ENCODE measurements around the gene AFF3.

- TF ChIP-seq EP300 (IDR thresholded peaks at IDR 0.05; ENCODE audit: borderline replicate concordance), result no peak
- no peak for TF ChIP-seq TCF12 (IDR thresholded peaks at IDR 0.05; ENCODE audit: low read depth)
- TF ChIP-seq CEBPB (IDR thresholded peaks at IDR 0.05), result no peak
- no peak for TF ChIP-seq EGR1 (IDR thresholded peaks at IDR 0.05)
- no peak for TF ChIP-seq REST (IDR thresholded peaks at IDR 0.05; ENCODE audit: low read depth)
- no peak for TF ChIP-seq USF1 (IDR thresholded peaks at IDR 0.05)
- TF ChIP-seq TEAD4 (IDR thresholded peaks at IDR 0.05), result no peak
- TF ChIP-seq NFIC (IDR thresholded peaks at IDR 0.05), result no peak
- no peak for TF ChIP-seq TAF1 (IDR thresholded peaks at IDR 0.05; ENCODE audit: low read depth)
- TF ChIP-seq MAX (IDR thresholded peaks at IDR 0.05), result no peak
- TF ChIP-seq YY1 (IDR thresholded peaks at IDR 0.05; ENCODE audit: low read depth), result no peak
- TF ChIP-seq FOXM1 (IDR thresholded peaks at IDR 0.05; ENCODE audit: borderline replicate concordance, low read depth), result no peak
- TF ChIP-seq RAD21 (IDR thresholded peaks at IDR 0.05; ENCODE audit: low read depth), result no peak
These were observed 533.5 kb downstream of the AFF3 start for GRCh38 chr2:99608861-99609260.

Measured in Ishikawa (cell line).